T1000 (cell line): ENCODE measurements around the gene FHIT.

Experiments used
- DNase-seq: peaks from one replicate; lab custom pipeline; 2025; ENCODE audit warnings: mixed read lengths; lab: John Stamatoyannopoulos, UW

The FHIT gene

GRCh38 chr3:61251174-61251972 is at the start of gene FHIT:
FHIT (minus strand) TSS chr3:61251452.
- DNase-seq, result peak; percentile 87

GRCh38 chr3:61300786-61301185 is 49.5 kb upstream of the FHIT start:
- no peak for DNase-seq

- no peak for DNase-seq
These were observed 48.7 kb upstream of the FHIT start for GRCh38 chr3:61300006-61300380.

GRCh38 chr3:61299343-61300005 is 48.2 kb upstream of the FHIT start:
- no peak for DNase-seq

- no peak for DNase-seq
These were observed 46.6 kb upstream of the FHIT start for GRCh38 chr3:61297821-61298220.

- DNase-seq, result no peak
These were observed 37.2 kb upstream of the FHIT start for GRCh38 chr3:61288446-61288845.

GRCh38 chr3:61283876-61284275 is 32.6 kb upstream of the FHIT start:
- no peak for DNase-seq

GRCh38 chr3:61278713-61279112 is 27.5 kb upstream of the FHIT start:
- DNase-seq, result no peak

GRCh38 chr3:61277411-61277810 is 26.2 kb upstream of the FHIT start:
- DNase-seq, result no peak

- no peak for DNase-seq
These were observed 18.2 kb upstream of the FHIT start for GRCh38 chr3:61269435-61269834.

GRCh38 chr3:61268644-61269043 is 17.4 kb upstream of the FHIT start:
- no peak for DNase-seq

- no peak for DNase-seq
These were observed 13.0 kb upstream of the FHIT start for GRCh38 chr3:61264281-61264680.

GRCh38 chr3:61257148-61257547 is 5.9 kb upstream of the FHIT start:
- DNase-seq, result no peak

GRCh38 chr3:61253756-61254155 is 2.5 kb upstream of the FHIT start:
- DNase-seq, result no peak

GRCh38 chr3:61252836-61253235 is 1.6 kb upstream of the FHIT start:
- DNase-seq, result no peak

- DNase-seq, result no peak
These were observed 473 bp downstream of the FHIT start for GRCh38 chr3:61250784-61251173.

GRCh38 chr3:61248496-61248895 is 2.8 kb downstream of the FHIT start:
- no peak for DNase-seq

GRCh38 chr3:61247191-61247590 is 4.1 kb downstream of the FHIT start:
- no peak for DNase-seq

GRCh38 chr3:61239871-61240270 is 11.4 kb downstream of the FHIT start:
- no peak for DNase-seq

GRCh38 chr3:61237858-61238257 is 13.4 kb downstream of the FHIT start:
- no peak for DNase-seq

GRCh38 chr3:61236556-61236955 is 14.7 kb downstream of the FHIT start:
- no peak for DNase-seq

GRCh38 chr3:61233746-61234145 is 17.5 kb downstream of the FHIT start:
- DNase-seq, result no peak

GRCh38 chr3:61231693-61232092 is 19.6 kb downstream of the FHIT start:
- DNase-seq, result no peak

- no peak for DNase-seq
These were observed 23.5 kb downstream of the FHIT start for GRCh38 chr3:61227799-61228198.
